PFSK-1 (cell line): ENCODE results near the gene TRMT1.

Source experiments
- FOXP2 ChIP-seq: optimal IDR thresholded peaks from 2 replicates; pipeline ENCODE3; 2011; ENCODE audit warnings: borderline replicate concordance, control low read depth, inconsistent platforms; ENCODE audit not compliant: insufficient read depth; ENCODE audit errors: extremely low read length, extremely low read depth
- POLR2AphosphoS5 ChIP-seq: IDR thresholded peaks from 2 replicates; pipeline ENCODE4 v1.6.1; 2012; ENCODE audit warnings: low read depth, mild to moderate bottlenecking, control low read depth, low read length, moderate library complexity
- REST ChIP-seq, 2 experiments: IDR thresholded peaks; 2 replicates each; pipeline versions ENCODE4 v1.6.1 to v1.8.0; 2011 to 2012; ENCODE audit warnings: low read depth in 2 of 2, low read length in 2 of 2, control low read depth in 1 of 2, inconsistent platforms in 1 of 2, mild to moderate bottlenecking in 1 of 2, moderate library complexity in 1 of 2; ENCODE audit not compliant: insufficient read depth in 1 of 2
- SIN3A ChIP-seq: IDR thresholded peaks from 2 replicates; pipeline ENCODE4 v1.6.1; 2012; ENCODE audit warnings: mild to moderate bottlenecking, low read length, moderate library complexity, borderline replicate concordance; ENCODE audit not compliant: insufficient read depth
- TAF1 ChIP-seq: IDR thresholded peaks from 2 replicates; pipeline ENCODE4 v1.6.1; 2012; ENCODE audit warnings: low read length, control low read depth, borderline replicate concordance; ENCODE audit not compliant: insufficient read depth

TRMT1 gene

DNA sequence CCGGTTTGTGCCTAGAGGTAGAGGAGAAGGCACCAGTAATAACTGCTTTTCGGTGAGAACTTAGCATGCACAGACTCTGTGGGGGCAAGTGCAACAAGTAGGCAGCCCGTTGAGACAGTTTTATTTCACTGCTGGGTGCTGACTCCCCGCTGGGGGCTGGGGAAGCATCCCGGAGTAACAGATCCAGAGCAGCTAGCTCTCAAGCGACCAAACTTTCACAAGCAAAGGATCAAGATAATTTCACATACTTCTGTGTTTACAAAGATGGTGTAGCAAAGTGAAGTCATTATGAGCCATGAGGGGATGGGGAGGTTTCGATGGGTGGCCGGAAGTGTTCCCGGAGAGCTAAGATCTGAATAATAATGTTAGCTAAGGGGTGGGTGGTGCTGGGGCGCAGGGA, 4.3 kb upstream of the TRMT1 start:
- no peak for TF ChIP-seq REST (IDR thresholded peaks at IDR 0.05; ENCODE audit: insufficient read depth in 1 of 2, low read depth in 2 of 2, low read length in 2 of 2)
- no peak for TF ChIP-seq POLR2AphosphoS5
- no peak for TF ChIP-seq TAF1
- TF ChIP-seq FOXP2 = no peak
- no peak for TF ChIP-seq SIN3A

DNA sequence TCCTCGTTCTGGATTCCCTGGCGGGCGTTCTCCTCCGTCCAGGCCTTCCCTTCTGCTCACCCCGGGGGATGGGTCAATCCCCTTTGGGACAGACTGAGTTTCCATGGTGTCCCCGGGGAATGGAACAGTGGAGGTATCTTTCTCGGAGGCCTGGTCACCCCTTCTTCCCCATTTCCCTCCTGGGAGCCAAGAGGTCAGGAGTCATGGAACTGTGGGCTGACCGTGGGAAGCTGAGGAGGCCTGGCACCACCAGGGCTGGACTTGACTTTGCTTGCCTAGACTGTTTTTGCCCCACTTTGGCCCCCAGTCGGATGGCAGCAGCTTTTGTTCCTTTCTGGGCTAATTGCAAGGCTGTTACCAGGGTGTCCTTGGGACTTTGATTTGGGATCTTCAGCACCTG, 3.5 kb upstream of the TRMT1 start:
- TF ChIP-seq POLR2AphosphoS5 (0 out of 2 replicates have a peak, but pooled peaks have one; percentile 22), SIN3A (no peak)

DNA sequence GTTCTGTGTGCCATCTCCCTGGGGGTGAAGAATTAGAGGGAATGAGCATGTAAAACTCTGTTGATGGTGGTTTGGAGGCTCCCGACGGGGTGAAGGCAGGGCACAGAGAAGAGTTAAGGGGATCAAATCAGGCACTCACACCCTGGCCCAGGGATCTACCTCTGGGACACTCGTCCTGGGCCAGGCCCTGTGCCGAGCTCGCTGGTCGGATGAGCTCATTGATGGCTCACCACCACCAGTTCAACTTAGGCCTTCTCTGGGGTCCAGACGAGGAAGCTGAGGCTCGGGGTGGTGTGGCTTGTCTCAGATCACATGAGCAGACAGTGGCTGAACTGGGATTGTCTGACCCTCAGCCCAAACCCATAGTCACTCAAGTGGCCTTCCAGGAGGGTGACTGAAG, 3.1 kb upstream of the TRMT1 start:
- no peak for TF ChIP-seq FOXP2
- no peak for TF ChIP-seq TAF1
- TF ChIP-seq SIN3A = no peak
- TF ChIP-seq REST (IDR thresholded peaks at IDR 0.05; ENCODE audit: insufficient read depth in 1 of 2, low read depth in 2 of 2, low read length in 2 of 2) = no peak
- no peak for TF ChIP-seq POLR2AphosphoS5

DNA sequence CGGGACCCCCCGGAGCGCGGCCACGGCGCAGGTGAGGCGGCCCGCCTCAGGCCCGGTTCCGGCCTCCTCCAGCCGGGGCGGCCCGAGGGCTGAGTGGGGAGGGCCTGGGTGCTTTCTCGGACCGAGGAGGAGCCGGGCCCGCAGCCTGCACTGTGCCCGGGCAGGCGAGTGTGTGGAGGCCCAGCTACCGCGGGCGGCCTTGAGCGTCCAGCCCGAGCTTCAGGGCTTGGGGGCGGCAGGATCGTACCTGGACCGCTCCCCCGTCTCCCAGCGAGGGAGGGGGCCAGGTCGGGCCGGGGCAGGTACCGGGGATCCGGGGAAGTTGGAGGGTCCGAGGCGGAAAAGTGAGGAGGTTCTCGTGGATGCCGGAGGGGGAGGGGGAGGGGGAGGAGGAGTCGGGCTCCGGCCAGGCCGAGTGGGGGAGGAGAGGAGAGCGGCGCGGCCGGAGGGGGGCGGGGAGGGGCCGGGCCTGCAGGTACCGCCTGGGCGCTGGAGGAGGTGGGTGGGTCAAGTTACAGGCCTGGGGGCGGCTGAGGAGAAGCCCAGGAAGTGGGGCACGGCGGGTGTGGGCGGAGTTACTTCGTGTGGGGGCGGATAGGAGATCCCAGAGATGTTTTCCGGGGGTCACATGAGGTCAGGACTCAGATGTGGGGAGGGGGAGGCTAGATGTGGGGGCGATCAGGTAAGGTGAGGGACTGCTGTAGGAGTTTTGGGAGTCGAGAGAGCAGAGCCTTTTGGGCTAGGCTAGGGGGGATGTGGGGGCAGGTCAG, 2.1 kb upstream of the TRMT1 start:
- TF ChIP-seq REST (IDR thresholded peaks at IDR 0.05; ENCODE audit: insufficient read depth in 1 of 2, low read depth in 2 of 2, low read length in 2 of 2) (no peak), POLR2AphosphoS5 (no peak), FOXP2 (no peak), SIN3A (no peak; the same call in 1 of the 2 replicates), TAF1 (no peak)

- no peak for TF ChIP-seq SIN3A
- TF ChIP-seq TAF1 = peak; percentile 87
- no peak for TF ChIP-seq POLR2AphosphoS5
- TF ChIP-seq FOXP2 = peak; percentile 81
- 0 out of 4 replicates have a peak, but pooled peaks of 1 of the 2 experiments have one; percentile 19 for TF ChIP-seq REST (IDR thresholded peaks at IDR 0.05; ENCODE audit: insufficient read depth in 1 of 2, low read depth in 2 of 2, low read length in 2 of 2)
These were observed 1.4 kb upstream of the TRMT1 start, which contains the start of gene NACC1 for GRCh38 chr19:13117772-13118423. Gene NACC1 (plus strand): TSS chr19:13118264. CDS start chr19:13135208, 16,944 bp downstream.
